Activated CD8-positive, alpha-beta T cell treated with anti-CD3 and anti-CD28 coated beads for 36 hours (primary cell): ENCODE measurements around the gene PLRG1. TPM values are rescaled to one million over a fixed set of nuclear protein-coding genes. Genes with fewer than 3 reads are reported as not detected.

Experiments
- ATAC-seq: fragments of 200-7000 bp; cut with Tn5 transposase; one replicate; pipeline ENCODE4 v1.10.0; 2021; ENCODE audit warnings: mild to moderate bottlenecking, moderate library complexity
- CTCF ChIA-PET: fragments of 350-600 bp; sonication (Branson Sonifier 250); formaldehyde crosslinking; loops from one replicate; lab custom pipeline; 2021; ENCODE audit warnings: antibody characterized with exemption; lab: Charles Lee
- POLR2A ChIA-PET: fragments of 350-600 bp; sonication (Branson Sonifier 250); formaldehyde crosslinking; loops from one replicate; lab custom pipeline; 2021; ENCODE audit warnings: antibody characterized with exemption; lab: Charles Lee
- DNase-seq: peaks from one replicate; pipeline ENCODE4 v3.0.0-alpha.2; 2020
- H3K27ac Mint-ChIP-seq: one replicate; pipeline ENCODE4 v1.8.0; 2021; ENCODE audit warnings: mild to moderate bottlenecking, mixed read lengths
- H3K27me3 Mint-ChIP-seq: one replicate; pipeline ENCODE4 v1.8.0; 2021; ENCODE audit warnings: mixed read lengths
- H3K36me3 Mint-ChIP-seq: one replicate; pipeline ENCODE4 v1.8.0; 2021; ENCODE audit warnings: low read depth, mixed read lengths
- H3K4me1 Mint-ChIP-seq: one replicate; pipeline ENCODE4 v1.8.0; 2021; ENCODE audit warnings: low read depth, mixed read lengths
- H3K4me3 Mint-ChIP-seq: one replicate; pipeline ENCODE4 v1.8.0; 2021; ENCODE audit warnings: mild to moderate bottlenecking, moderate library complexity, mixed read lengths
- H3K9me3 Mint-ChIP-seq: one replicate; pipeline ENCODE4 v1.8.0; 2021; ENCODE audit warnings: mixed read lengths
- CTCF ChIP-seq: fragments of 200-600 bp; IDR thresholded peaks from one replicate; pipeline ENCODE4 v1.8.0; 2022; ENCODE audit warnings: antibody characterized with exemption, mild to moderate bottlenecking
- intact Hi-C: fragments of 100-400 bp; cut with micrococcal nuclease; formaldehyde crosslinking; loops from one replicate; pipeline ENCODE4 v1.10.0; 2022
- total RNA-seq, 2 experiments: library from RNA; stranded (reverse); gene quantifications; one replicate each; pipeline ENCODE4 v1.2.3, GENCODE V29; 2021

The PLRG1 gene
- total RNA-seq, 2 experiments from 2014 or later: 114 to 121 TPM

- DNase-seq (no peak), ATAC-seq (no peak)
- H3K4me1 Mint-ChIP-seq: no peaks in the 10 kb centered on the region
- no peaks in the 10 kb centered on the region for H3K9me3 Mint-ChIP-seq
- CTCF ChIA-PET: no interaction called here
- no peak for TF ChIP-seq CTCF
- H3K27ac Mint-ChIP-seq: no peak overlapping the region
- H3K36me3 Mint-ChIP-seq: no peaks in the 10 kb centered on the region
- POLR2A ChIA-PET: no interaction called here
- peaks cover 10% of the 10 kb centered on the region for H3K27me3 Mint-ChIP-seq
- no peak overlapping the region for H3K4me3 Mint-ChIP-seq
- intact Hi-C loops: no loop called here
Observed at GRCh38 chr4:154583230-154583629, 33.0 kb upstream of the PLRG1 start.

- TF ChIP-seq CTCF: no peak
- intact Hi-C loops: no loop called here
- DNase-seq (no peak), ATAC-seq (no peak)
- Mint-ChIP-seq H3K36me3 (no peaks in the 10 kb centered on the region), H3K27me3 (peaks cover 10% of the 10 kb centered on the region), H3K4me1 (no peaks in the 10 kb centered on the region), H3K9me3 (no peaks in the 10 kb centered on the region), H3K27ac (no peak overlapping the region), H3K4me3 (no peak overlapping the region)
- ChIA-PET CTCF (no interaction called here), POLR2A (no interaction called here)
Observed at GRCh38 chr4:154582723-154583122, 32.5 kb upstream of the PLRG1 start.

GRCh38 chr4:154579927-154580326 is 29.7 kb upstream of the PLRG1 start:
- Mint-ChIP-seq H3K27ac (no peak overlapping the region), H3K4me3 (no peak overlapping the region), H3K9me3 (no peaks in the 10 kb centered on the region), H3K27me3 (peaks cover 12% of the 10 kb centered on the region), H3K4me1 (no peaks in the 10 kb centered on the region), H3K36me3 (no peaks in the 10 kb centered on the region)
- no peak for DNase-seq
- ChIA-PET CTCF (no interaction called here), POLR2A (no interaction called here)
- ATAC-seq: no peak
- no peak for TF ChIP-seq CTCF
- intact Hi-C loops: no loop called here

- no peaks in the 10 kb centered on the region for H3K36me3 Mint-ChIP-seq
- H3K27me3 Mint-ChIP-seq: peaks cover 12% of the 10 kb centered on the region
- intact Hi-C loops: no loop called here
- DNase-seq (no peak), ATAC-seq (no peak)
- ChIA-PET POLR2A (no interaction called here), CTCF (no interaction called here)
- H3K4me1 Mint-ChIP-seq: no peaks in the 10 kb centered on the region
- no peaks in the 10 kb centered on the region for H3K9me3 Mint-ChIP-seq
- H3K4me3 Mint-ChIP-seq: no peak overlapping the region
- no peak for TF ChIP-seq CTCF
- H3K27ac Mint-ChIP-seq: no peak overlapping the region
Observed at GRCh38 chr4:154578919-154579318, 28.7 kb upstream of the PLRG1 start.

- DNase-seq (no peak), ATAC-seq (no peak)
- peaks cover 12% of the 10 kb centered on the region for H3K27me3 Mint-ChIP-seq
- no peaks in the 10 kb centered on the region for H3K4me1 Mint-ChIP-seq
- ChIA-PET CTCF (interaction anchor here (1.6 kb wide), 1 partner anchor 8 kb away, joined by 4 read pairs; no protein-coding TSS in a partner anchor), POLR2A (no interaction called here)
- H3K9me3 Mint-ChIP-seq: no peaks in the 10 kb centered on the region
- no peak for TF ChIP-seq CTCF
- H3K27ac Mint-ChIP-seq: no peak overlapping the region
- intact Hi-C loops: no loop called here
- no peak overlapping the region for H3K4me3 Mint-ChIP-seq
- H3K36me3 Mint-ChIP-seq: no peaks in the 10 kb centered on the region
Observed at GRCh38 chr4:154577324-154577723, 27.1 kb upstream of the PLRG1 start.
